HEK293 (cell line): ENCODE data around the gene PARP11.

Experiments used
- CTCF ChIA-PET: fragments of 350-600 bp; formaldehyde crosslinking; extraction: SDS; loops from one replicate; lab custom pipeline; 2021; ENCODE audit warnings: antibody characterized with exemption; lab: Yijun Ruan, JAX
- POLR2A ChIA-PET: fragments of 300-600 bp; formaldehyde crosslinking; extraction: SDS; loops from one replicate; lab custom pipeline; 2020; ENCODE audit warnings: antibody characterized with exemption, inconsistent platforms; lab: Yijun Ruan, JAX
- H3K27ac ChIP-seq: fragments of 200-500 bp; sonication (Bioruptor generic); 2 replicates; pipeline ENCODE4 v1.5.1; 2014; ENCODE audit warnings: low read depth, low read length, control low read depth, inconsistent platforms; ENCODE audit errors: extremely low read depth
- H3K36me3 ChIP-seq, 2 experiments: fragments of 200-500 bp in 1 of 2; sonication (Bioruptor generic) in 1 of 2; 1 replicate in 1 of 2; 2 replicates in 1 of 2; pipeline ENCODE4 v1.5.1; 2014 to 2017; ENCODE audit warnings: inconsistent platforms in 2 of 2, low read length in 2 of 2; ENCODE audit not compliant: control insufficient read depth in 2 of 2, insufficient read depth in 1 of 2
- H3K4me1 ChIP-seq: fragments of 200-500 bp; sonication (Bioruptor generic); 2 replicates; pipeline ENCODE4 v1.5.1; 2014; ENCODE audit warnings: mild to moderate bottlenecking, low read length, inconsistent platforms; ENCODE audit not compliant: control insufficient read depth, insufficient read depth
- H3K4me3 ChIP-seq: 2 replicates; pipeline ENCODE4 v1.5.1; 2011; ENCODE audit warnings: low read depth, mild to moderate bottlenecking, control low read depth, low read length, moderate library complexity
- H3K9me3 ChIP-seq: fragments of 200-500 bp; sonication (Bioruptor generic); 2 replicates; pipeline ENCODE4 v1.5.1; 2014; ENCODE audit warnings: low read depth, low read length, inconsistent platforms; ENCODE audit not compliant: control insufficient read depth, insufficient read depth
- BCL6B ChIP-seq: fragments of 450-650 bp; formaldehyde crosslinking; IDR thresholded peaks from 2 replicates; pipeline ENCODE4 v1.5.1; 2017; ENCODE audit warnings: missing biosample characterization, missing genetic modification characterization
- HOXC10 ChIP-seq: sonication (generic); formaldehyde crosslinking; IDR thresholded peaks from 2 replicates; pipeline ENCODE4 v1.8.1; 2023; ENCODE audit warnings: mild to moderate bottlenecking, missing genetic modification reagents
- KLF8 ChIP-seq: fragments of 450-650 bp; formaldehyde crosslinking; IDR thresholded peaks from 2 replicates; pipeline ENCODE4 v1.5.1; 2016; ENCODE audit warnings: missing biosample characterization, missing genetic modification characterization
- MEIS1 ChIP-seq: sonication (generic); formaldehyde crosslinking; IDR thresholded peaks from 2 replicates; pipeline ENCODE4 v1.8.1; 2022; ENCODE audit warnings: missing genetic modification reagents, mild to moderate bottlenecking, borderline replicate concordance
- MYNN ChIP-seq: fragments of 450-650 bp; formaldehyde crosslinking; IDR thresholded peaks from 2 replicates; pipeline ENCODE4 v1.5.1; 2016; ENCODE audit warnings: missing biosample characterization, missing genetic modification characterization, borderline replicate concordance
- OVOL3 ChIP-seq: fragments of 450-650 bp; formaldehyde crosslinking; IDR thresholded peaks from 2 replicates; pipeline ENCODE4 v1.5.1; 2016; ENCODE audit warnings: missing biosample characterization, missing genetic modification characterization
- REPIN1 ChIP-seq: fragments of 450-650 bp; formaldehyde crosslinking; IDR thresholded peaks from 2 replicates; pipeline ENCODE4 v1.5.1; 2017; ENCODE audit warnings: missing biosample characterization, missing genetic modification characterization, low read depth
- SALL2 ChIP-seq: fragments of 450-650 bp; formaldehyde crosslinking; IDR thresholded peaks from 2 replicates; pipeline ENCODE4 v1.5.0; 2017; ENCODE audit warnings: missing biosample characterization, mild to moderate bottlenecking, missing genetic modification characterization, borderline replicate concordance
- SP2 ChIP-seq: fragments of 450-650 bp; formaldehyde crosslinking; IDR thresholded peaks from 2 replicates; pipeline ENCODE4 v1.5.1; 2016; ENCODE audit warnings: missing biosample characterization, missing genetic modification characterization
- TSHZ1 ChIP-seq: fragments of 450-650 bp; formaldehyde crosslinking; IDR thresholded peaks from 2 replicates; pipeline ENCODE4 v1.5.1; 2016; ENCODE audit warnings: missing biosample characterization, missing genetic modification characterization, borderline replicate concordance
- ZFHX2 ChIP-seq: fragments of 450-650 bp; formaldehyde crosslinking; conservative IDR thresholded peaks from 2 replicates; pipeline ENCODE4 v1.5.1; 2016; ENCODE audit warnings: missing biosample characterization, missing genetic modification characterization
- ZFP41 ChIP-seq: fragments of 450-650 bp; formaldehyde crosslinking; IDR thresholded peaks from 2 replicates; pipeline ENCODE4 v1.5.1; 2016; ENCODE audit warnings: missing biosample characterization, missing genetic modification characterization, borderline replicate concordance
- ZNF140 ChIP-seq: fragments of 450-650 bp; formaldehyde crosslinking; IDR thresholded peaks from 2 replicates; pipeline ENCODE4 v1.5.1; 2016; ENCODE audit warnings: missing biosample characterization, missing genetic modification characterization
- ZNF24 ChIP-seq: fragments of 450-650 bp; formaldehyde crosslinking; IDR thresholded peaks from 2 replicates; pipeline ENCODE4 v1.5.1; 2016; ENCODE audit warnings: missing biosample characterization, missing genetic modification characterization
- ZNF354C ChIP-seq: fragments of 450-650 bp; formaldehyde crosslinking; IDR thresholded peaks from 2 replicates; pipeline ENCODE4 v1.5.1; 2016; ENCODE audit warnings: missing biosample characterization, missing genetic modification characterization, low read depth, borderline replicate concordance
- ZNF585B ChIP-seq: fragments of 450-650 bp; formaldehyde crosslinking; IDR thresholded peaks from 2 replicates; pipeline ENCODE4 v1.5.1; 2016; ENCODE audit warnings: missing biosample characterization, missing genetic modification characterization
- ZNF626 ChIP-seq: fragments of 450-650 bp; sonication (Bioruptor Pico); formaldehyde crosslinking; IDR thresholded peaks from 2 replicates; pipeline ENCODE4 v1.5.1; 2018; ENCODE audit warnings: missing biosample characterization, missing genetic modification characterization, inconsistent platforms
- ZNF704 ChIP-seq: fragments of 450-650 bp; formaldehyde crosslinking; IDR thresholded peaks from 2 replicates; pipeline ENCODE4 v1.5.1; 2016; ENCODE audit warnings: missing biosample characterization, missing genetic modification characterization
- ZNF76 ChIP-seq: fragments of 450-650 bp; formaldehyde crosslinking; IDR thresholded peaks from 2 replicates; pipeline ENCODE4; 2016; ENCODE audit warnings: low read depth, missing biosample characterization, missing genetic modification characterization, borderline replicate concordance
- ZNF843 ChIP-seq: fragments of 450-650 bp; formaldehyde crosslinking; IDR thresholded peaks from 2 replicates; pipeline ENCODE4 v1.5.1; 2016; ENCODE audit warnings: missing biosample characterization, missing genetic modification characterization
- ZSCAN30 ChIP-seq: fragments of 450-650 bp; IDR thresholded peaks from 2 replicates; pipeline ENCODE4 v1.5.1; 2018; ENCODE audit warnings: missing biosample characterization, mild to moderate bottlenecking, missing genetic modification characterization, moderate library complexity

The PARP11 gene

GRCh38 chr12:3790642-3791041 is 82.6 kb downstream of the PARP11 start:
- H3K9me3 ChIP-seq, result no peaks in the 10 kb centered on the region
- POLR2A ChIA-PET, result no interaction called here
- no peak overlapping the region for H3K4me3 ChIP-seq
- H3K36me3 ChIP-seq, result no peaks in the 10 kb centered on the region
- TF ChIP-seq MYNN (tag by site-specific recombination) (no peak), MEIS1 (CRISPR knock-in tag) (no peak), ZNF24 (tag by site-specific recombination) (no peak), ZNF76 (tag by site-specific recombination) (no peak), ZNF354C (tag by site-specific recombination) (no peak), ZFP41 (tag by site-specific recombination) (no peak), ZFHX2 (tag by site-specific recombination) (no peak), ZNF626 (tag by site-specific recombination) (no peak), KLF8 (tag by site-specific recombination) (no peak), ZNF585B (tag by site-specific recombination) (no peak)
- CTCF ChIA-PET, result interaction anchor here (1.1 to 2.5 kb wide), 5 partner anchors 13 to 491 kb away, joined by 3 to 18 read pairs (median 7); no protein-coding TSS in a partner anchor
- no peak overlapping the region for H3K27ac ChIP-seq
- H3K4me1 ChIP-seq, result no peaks in the 10 kb centered on the region

GRCh38 chr12:3789838-3790237 is 83.4 kb downstream of the PARP11 start:
- Histone ChIP-seq H3K4me1 (no peaks in the 10 kb centered on the region), H3K36me3 (no peaks in the 10 kb centered on the region), H3K27ac (no peak overlapping the region), H3K4me3 (no peak overlapping the region), H3K9me3 (no peaks in the 10 kb centered on the region)
- TF ChIP-seq SALL2 (tag by site-specific recombination), result no peak
- no peak for TF ChIP-seq ZFP41 (tag by site-specific recombination)
- TF ChIP-seq REPIN1 (tag by site-specific recombination), result no peak
- no peak for TF ChIP-seq ZNF140
- TF ChIP-seq OVOL3 (tag by site-specific recombination), result no peak
- TF ChIP-seq ZNF843 (tag by site-specific recombination), result no peak
- TF ChIP-seq BCL6B (tag by site-specific recombination), result no peak
- no peak for TF ChIP-seq HOXC10 (CRISPR knock-in tag)
- no peak for TF ChIP-seq SP2 (tag by site-specific recombination)
- no peak for TF ChIP-seq ZSCAN30 (tag by site-specific recombination)
- TF ChIP-seq TSHZ1 (tag by site-specific recombination), result no peak
- TF ChIP-seq ZNF704, result no peak
- ChIA-PET CTCF (interaction anchor here (1.1 to 2.5 kb wide), 3 partner anchors 12 to 491 kb away, joined by 7 to 18 read pairs (median 14); no protein-coding TSS in a partner anchor), POLR2A (no interaction called here)
